Lung (tissue), 12 donors: ENCODE results near the gene LCA5. TPM values are rescaled to one million over a fixed set of nuclear protein-coding genes. Genes with fewer than 3 reads are reported as not detected.

Experiments used
- ATAC-seq: fragments of 200-7000 bp; cut with Tn5 transposase; one replicate; pipeline ENCODE4 v1.9.1; 2020; ENCODE audit warnings: moderate number of reproducible peaks; ENCODE audit not compliant: insufficient read depth, low FRiP score
- DNase-seq, 3 donors: peaks; one replicate each; pipeline ENCODE4 v3.0.0-alpha.2; 2013 to 2017
- H3K27ac ChIP-seq, 2 donors: one replicate each; pipeline ENCODE4 v1.5.1; 2013; ENCODE audit warnings: mild to moderate bottlenecking in 2 of 2, moderate library complexity in 2 of 2, control low read depth in 1 of 2, inconsistent platforms in 1 of 2, low read depth in 1 of 2, low read length in 1 of 2
- H3K27me3 ChIP-seq, 3 donors: one replicate each; pipeline ENCODE4 v1.5.1; 2013; ENCODE audit warnings: low read length in 2 of 3; ENCODE audit not compliant: control insufficient read depth in 3 of 3, insufficient read depth in 3 of 3
- H3K36me3 ChIP-seq, 4 donors: one replicate each; pipeline ENCODE4 v1.5.1; 2013; ENCODE audit warnings: low read length in 4 of 4, mild to moderate bottlenecking in 1 of 4, moderate library complexity in 1 of 4; ENCODE audit not compliant: control insufficient read depth in 4 of 4, insufficient read depth in 4 of 4
- H3K4me1 ChIP-seq, 5 donors: one replicate each; pipeline ENCODE4 v1.5.1; 2013; ENCODE audit warnings: low read length in 5 of 5, mild to moderate bottlenecking in 2 of 5, moderate library complexity in 1 of 5; ENCODE audit not compliant: control insufficient read depth in 5 of 5, insufficient read depth in 5 of 5
- H3K4me3 ChIP-seq: one replicate; pipeline ENCODE4 v1.5.1; 2013; ENCODE audit warnings: mild to moderate bottlenecking, control low read depth, moderate library complexity
- H3K9ac ChIP-seq, 2 donors: one replicate each; pipeline ENCODE4 v1.5.1; 2013; ENCODE audit warnings: low read length in 2 of 2, control low read depth in 1 of 2; ENCODE audit not compliant: insufficient read depth in 1 of 2
- H3K9me3 ChIP-seq, 4 donors: one replicate each; pipeline ENCODE4 v1.5.1; 2013; ENCODE audit warnings: low read length in 3 of 4, mild to moderate bottlenecking in 1 of 4, moderate library complexity in 1 of 4; ENCODE audit not compliant: control insufficient read depth in 4 of 4, insufficient read depth in 3 of 4
- CTCF ChIP-seq: IDR thresholded peaks from 2 replicates; pipeline ENCODE4 v1.5.1; 2012; ENCODE audit warnings: mild to moderate bottlenecking; ENCODE audit errors: control extremely low read depth, extremely low read depth
- WGBS, 2 donors: extraction: QIAGEN DNeasy Blood & Tissue Kit; methylation state at CpG; one replicate each; pipeline ENCODE4 v1.1.7; 2013; 5-methylcytosine and 5-hydroxymethylcytosine counted together
- polyA plus RNA-seq, 2 donors: library from polyadenylated mRNA; stranded (reverse); fragments of 200-250 nt; gene quantifications; one replicate each; pipeline ENCODE4 v1.2.1, GENCODE V29; 2013
- total RNA-seq, 2 donors: library from RNA; depleted of rRNA in 1 of 2; stranded (reverse); fragments of >200 nt in 1 of 2; gene quantifications; one replicate each; pipeline ENCODE4 v1.2.1, GENCODE V29; 2014 to 2021
- donor health status: control.
- donor health status: control.
- donor health status: Bipolar disorder and iron deficiency.
- donor health status: healthy.
- donor health status: DM: yes; HTN: yes; CAD: no.

Gene LCA5
- total and polyA plus RNA-seq, 4 donors = 1.6 to 27.3 (median 5.0) TPM

GRCh38 chr6:79525272-79526100, 11.7 kb downstream of the LCA5 start:
- no peak for DNase-seq
- no peak overlapping the region for H3K4me3 ChIP-seq
- no peak overlapping the region for H3K27ac ChIP-seq
- no peaks in the 10 kb centered on the region for H3K27me3 ChIP-seq
- H3K9ac ChIP-seq = no peak overlapping the region
- WGBS, 2 donors = 58 to 81% methylated on average over 12 of the region's 12 CpGs
- ATAC-seq = peak; percentile 70
- no peaks in the 10 kb centered on the region for H3K9me3 ChIP-seq
- peaks cover 0 to 10% (median 0%) of the 10 kb centered on the region in 4 donors for H3K36me3 ChIP-seq
- H3K4me1 ChIP-seq = peaks cover 0 to 5% (median 0%) of the 10 kb centered on the region in 5 donors
- TF ChIP-seq CTCF = no peak

DNA sequence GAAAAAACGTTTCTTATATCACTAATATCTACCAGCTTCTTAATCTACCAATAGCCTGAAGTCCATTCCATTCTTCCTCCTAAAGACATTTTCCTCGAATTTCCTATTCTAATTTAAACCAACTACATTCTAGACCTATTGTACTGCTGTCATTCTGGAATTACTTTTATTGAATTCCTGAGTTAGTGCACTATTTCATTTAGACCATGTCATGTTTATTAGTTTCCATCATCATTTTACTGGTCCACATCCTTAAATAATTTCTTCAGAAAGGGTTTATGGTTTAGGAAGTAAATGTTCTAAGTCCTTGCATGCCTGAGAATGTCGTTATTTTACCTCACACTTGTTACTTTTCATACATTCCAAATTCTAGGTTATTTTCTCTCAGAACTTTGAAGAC, 13.2 kb downstream of the LCA5 start:
- no peaks in the 10 kb centered on the region for H3K27me3 ChIP-seq
- 86 to 88% methylated on average over 3 of the region's 3 CpGs for WGBS, 2 donors
- no peak overlapping the region for H3K9ac ChIP-seq
- ATAC-seq = no peak
- DNase-seq = no peak
- no peak overlapping the region for H3K27ac ChIP-seq
- TF ChIP-seq CTCF = no peak
- H3K36me3 ChIP-seq = peaks cover 0 to 10% (median 0%) of the 10 kb centered on the region in 4 donors
- H3K9me3 ChIP-seq = no peaks in the 10 kb centered on the region
- peaks cover 0 to 5% (median 0%) of the 10 kb centered on the region in 5 donors for H3K4me1 ChIP-seq
- H3K4me3 ChIP-seq = no peak overlapping the region

GRCh38 chr6:79522609-79523008, 14.6 kb downstream of the LCA5 start:
- Histone ChIP-seq H3K36me3 (peaks cover 0 to 10% (median 1%) of the 10 kb centered on the region in 4 donors), H3K9ac (no peak overlapping the region), H3K4me1 (peaks cover 0 to 5% (median 0%) of the 10 kb centered on the region in 5 donors), H3K9me3 (no peaks in the 10 kb centered on the region), H3K27me3 (no peaks in the 10 kb centered on the region), H3K4me3 (no peak overlapping the region), H3K27ac (no peak overlapping the region)
- TF ChIP-seq CTCF = no peak
- ATAC-seq (no peak), DNase-seq (no peak)
- 95 to 96% methylated on average over 3 of the region's 3 CpGs for WGBS, 2 donors
